Suprapubic skin (tissue), 3 donors: Measurements from ENCODE around the gene PINK1.

Experiments used
- CTCF ChIP-seq, 2 donors: fragments of 200-600 bp in 1 of 2; fragments of 450-650 bp in 1 of 2; sonication (generic) in 1 of 2; IDR thresholded peaks; one replicate each; pipeline ENCODE4 v1.5.1; 2016 to 2019; ENCODE audit warnings: antibody characterized with exemption in 2 of 2, mild to moderate bottlenecking in 1 of 2, moderate library complexity in 1 of 2
- EP300 ChIP-seq: sonication (generic); formaldehyde crosslinking; IDR thresholded peaks from one replicate; pipeline ENCODE4 v1.6.1; 2017; ENCODE audit warnings: antibody characterized with exemption
- POLR2A ChIP-seq, 2 donors: fragments of 450-650 bp; IDR thresholded peaks; one replicate each; pipeline ENCODE4 v1.6.1; 2017; ENCODE audit warnings: antibody characterized with exemption in 2 of 2, mild to moderate bottlenecking in 2 of 2, moderate library complexity in 2 of 2

GRCh38 chr1:20689645-20690056 is 56.4 kb downstream of the PINK1 start:
- TF ChIP-seq CTCF (IDR thresholded peaks at IDR 0.05) (no peak), EP300 (no peak), POLR2A (IDR thresholded peaks at IDR 0.05) (no peak)
